Dermis blood vessel endothelial cell (primary cell): ENCODE measurements around the gene COX6A2. TPM values are rescaled to one million over a fixed set of nuclear protein-coding genes. Genes with fewer than 3 reads are reported as not detected.
"Not testable (repeated sequence)": the region's sequence is repeated elsewhere in the genome, so short reads cannot be mapped to it uniquely, and the experiment has no call there.

Experiments
- DNase-seq: peaks from one replicate; pipeline ENCODE4 v3.0.0; 2010
- total RNA-seq: library from RNA; depleted of rRNA; stranded (reverse); fragments of >200 nt; gene quantifications from 2 replicates; pipeline ENCODE4 v1.2.3, GENCODE V29; 2014

The COX6A2 gene
- total RNA-seq, 1 donor from 2014 or later, result not detected

DNA sequence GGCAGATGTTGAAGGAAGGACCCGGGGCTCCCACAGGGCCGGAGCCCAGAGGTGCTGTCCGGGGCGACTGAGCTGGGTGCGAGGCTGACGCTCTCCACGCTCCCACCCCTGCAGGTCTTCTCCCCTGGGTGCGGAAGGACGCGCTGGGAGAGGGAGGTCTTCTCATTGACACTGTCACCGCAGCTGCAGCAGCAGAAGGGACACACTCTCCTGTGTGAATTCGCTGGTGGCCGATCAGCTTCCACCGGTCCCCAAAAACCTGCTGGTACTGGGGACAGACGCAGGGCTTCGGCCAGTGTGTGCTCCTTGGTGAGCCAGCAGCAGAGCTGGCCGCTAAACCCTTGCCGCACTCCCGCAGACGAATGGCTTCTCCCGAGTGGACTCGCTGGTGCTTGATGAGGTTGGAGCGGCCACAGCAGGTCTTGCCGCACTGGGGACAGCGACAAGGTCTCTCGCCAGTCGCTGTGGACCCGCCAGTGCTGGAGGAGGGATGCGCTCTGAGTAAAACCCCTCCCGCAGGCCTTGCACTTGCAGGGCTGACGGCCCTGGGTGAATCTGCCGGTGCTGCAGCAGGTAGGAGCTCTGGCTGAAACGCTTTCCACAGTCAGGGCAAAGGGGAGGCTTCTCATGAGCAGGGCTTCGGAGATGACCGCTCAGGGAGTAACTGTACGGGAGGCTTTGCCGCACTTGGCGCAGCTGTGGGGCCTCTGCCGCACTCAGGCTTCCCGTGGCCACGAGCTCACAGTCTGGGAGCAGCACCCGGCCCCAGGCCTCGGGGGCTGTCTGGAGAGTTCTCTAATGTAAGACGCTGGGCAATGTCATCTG is 8.3 kb upstream of the COX6A2 start:
- DNase-seq, result no peak

DNA sequence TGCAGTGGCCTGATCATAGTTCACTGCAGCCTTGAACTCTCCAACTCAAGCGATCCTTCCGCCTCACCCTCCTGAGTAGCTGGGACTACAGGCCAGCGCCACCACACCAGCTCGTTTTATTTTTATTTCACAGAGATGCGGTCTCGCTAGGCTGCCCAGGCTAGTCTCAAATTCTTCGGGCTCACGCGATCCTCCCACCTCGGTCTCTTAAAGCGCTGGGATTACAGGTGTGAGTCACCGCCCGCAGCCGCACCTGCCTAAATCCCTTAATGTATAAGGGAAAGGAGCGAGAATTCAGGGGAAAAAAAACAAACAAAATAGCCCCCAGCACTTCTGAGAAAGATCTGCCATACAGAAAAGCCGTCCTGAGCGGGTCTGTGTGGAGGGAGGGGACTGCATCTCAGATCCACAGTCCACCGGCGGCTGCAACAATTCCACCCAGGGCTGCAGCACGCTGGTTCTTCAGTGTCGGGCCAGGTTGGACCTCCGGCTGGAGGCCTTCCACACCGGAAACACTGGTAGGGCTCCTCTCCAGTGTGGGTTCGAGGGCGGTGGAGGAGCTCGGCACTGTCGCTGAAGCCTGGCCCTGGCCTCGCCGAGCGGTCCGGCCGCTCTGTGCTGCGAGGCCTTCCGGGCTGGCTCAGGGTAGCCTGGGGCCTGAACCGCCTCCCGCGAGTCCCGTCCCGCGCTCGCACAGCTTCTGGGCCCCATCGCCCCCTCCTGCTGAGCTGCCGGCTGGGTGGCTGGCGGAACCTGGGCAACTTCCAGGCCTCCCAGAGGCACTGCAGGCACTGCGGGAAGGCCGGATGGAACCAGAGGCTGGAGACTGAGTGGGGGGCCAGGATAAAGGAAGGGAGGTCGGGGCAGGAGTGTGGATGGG is 7.4 kb upstream of the COX6A2 start:
- no peak for DNase-seq

DNA sequence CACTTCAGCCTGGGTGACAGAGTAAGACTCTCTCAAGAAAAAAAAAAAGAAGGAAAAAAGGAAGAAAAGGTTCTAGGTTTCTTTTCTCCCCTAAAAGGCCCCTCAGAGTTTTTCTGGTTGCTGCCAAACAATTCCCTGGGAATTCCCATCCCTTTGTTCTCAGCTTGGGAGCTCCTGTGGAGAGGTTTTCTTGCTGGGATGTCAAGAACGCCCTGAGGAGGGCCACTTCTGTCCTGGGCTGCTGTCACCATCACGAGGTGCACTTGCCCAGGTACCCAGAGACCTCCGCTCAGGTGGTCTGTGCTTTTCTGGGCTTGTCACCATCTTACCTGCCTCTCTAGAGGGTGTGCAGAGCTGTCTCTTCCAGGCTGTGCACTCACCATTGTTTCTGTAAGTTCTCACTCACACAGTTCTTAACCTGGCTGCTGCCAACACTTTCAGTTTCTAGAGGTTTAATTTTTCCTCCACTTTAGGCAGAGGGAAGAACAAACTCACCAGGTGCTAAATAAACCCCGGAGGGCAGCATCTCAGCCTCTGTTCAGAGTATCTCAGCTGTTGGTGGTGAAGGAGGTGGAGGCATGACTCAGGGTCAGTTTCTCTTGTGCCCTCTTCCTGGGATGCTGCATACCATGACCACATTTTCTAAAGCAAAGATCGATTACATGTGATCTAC is 2.4 kb upstream of the COX6A2 start:
- no peak for DNase-seq

DNA sequence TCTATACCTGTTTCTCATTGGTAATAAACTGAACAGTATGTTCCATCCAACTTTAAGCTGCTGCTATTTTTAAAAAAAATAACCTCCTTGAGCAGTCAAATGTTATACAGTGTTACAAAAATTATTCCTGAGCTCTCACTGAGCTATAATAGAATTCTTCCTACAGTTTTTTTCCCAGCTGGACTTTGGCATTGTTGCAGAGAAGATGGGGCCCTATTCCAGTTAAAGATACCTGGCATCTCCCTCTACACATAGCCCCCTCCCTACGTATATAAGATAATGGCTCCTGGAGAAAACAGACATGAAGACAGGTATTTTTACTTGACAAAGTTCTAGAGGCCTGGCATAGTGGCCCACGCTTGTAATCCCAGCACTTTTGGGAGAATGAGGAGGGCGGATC is 1.6 kb upstream of the COX6A2 start:
- no peak for DNase-seq

DNA sequence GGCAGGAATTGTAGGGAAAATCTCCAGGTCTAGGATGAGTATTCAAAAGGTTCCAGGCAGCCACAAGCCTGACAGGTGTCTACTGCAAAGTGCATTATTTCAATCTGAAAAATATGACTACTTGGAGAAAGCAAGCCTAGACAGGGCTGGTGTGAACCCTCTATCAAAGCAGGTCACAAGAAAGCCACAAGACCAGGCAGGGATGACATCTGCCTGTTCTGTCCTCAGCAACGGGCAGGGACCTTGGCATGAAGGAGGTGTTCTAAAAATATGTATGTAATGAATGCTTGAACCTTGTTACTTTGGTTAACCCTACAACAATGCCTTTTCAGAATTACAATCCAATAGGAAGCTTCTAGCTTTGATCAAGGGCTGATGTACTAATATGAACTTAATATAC is 1.2 kb upstream of the COX6A2 start:
- DNase-seq, result no peak

DNA sequence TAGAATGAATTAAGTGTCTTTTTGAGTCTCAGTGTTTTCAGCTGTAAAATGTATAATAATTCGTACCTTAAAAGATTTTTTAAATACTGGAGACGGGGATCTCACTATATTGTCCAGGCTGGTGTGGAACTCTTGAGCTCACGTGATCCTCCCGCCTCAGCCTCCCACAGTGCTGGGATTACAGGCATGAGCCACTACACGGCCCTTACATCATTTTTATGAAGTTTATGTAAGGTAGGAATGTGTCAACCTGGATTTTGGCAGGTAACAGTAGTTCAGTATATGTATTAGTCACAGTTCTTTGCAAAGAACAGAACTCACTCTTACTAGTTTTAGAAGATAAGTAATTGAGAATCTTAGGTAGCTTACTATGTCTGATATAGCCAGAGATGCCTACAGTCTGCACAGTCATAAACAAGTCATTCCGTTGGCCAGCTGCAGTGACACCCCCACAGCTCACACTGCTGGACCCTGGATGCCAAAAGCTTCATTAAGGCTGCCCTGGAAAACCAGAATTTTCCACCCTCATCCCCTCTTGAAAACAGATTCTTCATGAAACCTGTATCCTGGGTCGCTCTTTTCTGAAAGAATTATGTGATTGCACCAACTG is 583 bp upstream of the COX6A2 start:
- DNase-seq, result no peak

DNA sequence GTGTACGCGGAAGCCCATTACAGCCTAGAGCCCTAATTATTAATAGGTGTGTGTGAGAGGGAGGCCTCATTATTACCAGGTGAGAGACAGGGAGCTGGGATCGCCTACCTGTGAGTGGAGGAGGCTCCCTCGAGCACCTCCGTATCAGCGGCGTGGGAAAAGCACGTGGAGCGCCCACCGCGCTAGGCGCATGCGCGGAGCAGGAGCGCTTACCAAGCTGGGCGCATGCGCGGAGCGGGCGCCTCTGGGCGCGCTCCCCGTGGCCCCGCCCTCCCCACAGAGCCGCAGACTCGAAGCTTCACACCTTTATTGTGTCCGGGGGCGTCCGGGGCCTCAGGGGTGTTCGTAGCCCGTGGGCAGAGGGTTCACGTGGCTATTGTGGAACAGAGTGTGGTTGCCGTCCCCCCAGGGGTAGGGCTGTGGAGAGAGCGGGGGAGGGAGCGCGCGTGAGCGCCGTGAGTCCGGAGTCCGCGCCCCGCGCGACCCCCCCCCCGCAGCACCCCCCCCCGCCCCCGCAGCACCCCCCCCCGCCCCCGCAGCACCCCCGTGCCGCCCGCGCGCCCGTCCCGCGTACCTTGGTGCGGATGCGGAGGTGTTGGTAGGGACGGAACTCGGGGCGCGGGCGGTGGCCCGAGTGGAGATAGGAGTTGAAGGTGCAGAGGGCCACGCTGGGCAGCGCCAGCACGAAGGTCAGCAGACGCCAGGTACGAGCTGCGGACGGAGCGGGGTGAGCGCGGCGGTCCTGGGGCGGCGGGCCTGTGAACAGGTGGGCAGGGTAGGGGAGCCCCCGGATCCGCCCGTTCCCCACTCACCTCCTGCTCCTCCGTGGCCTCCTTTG is 500 bp downstream of the COX6A2 start:
- DNase-seq, result peak; percentile 26

DNA sequence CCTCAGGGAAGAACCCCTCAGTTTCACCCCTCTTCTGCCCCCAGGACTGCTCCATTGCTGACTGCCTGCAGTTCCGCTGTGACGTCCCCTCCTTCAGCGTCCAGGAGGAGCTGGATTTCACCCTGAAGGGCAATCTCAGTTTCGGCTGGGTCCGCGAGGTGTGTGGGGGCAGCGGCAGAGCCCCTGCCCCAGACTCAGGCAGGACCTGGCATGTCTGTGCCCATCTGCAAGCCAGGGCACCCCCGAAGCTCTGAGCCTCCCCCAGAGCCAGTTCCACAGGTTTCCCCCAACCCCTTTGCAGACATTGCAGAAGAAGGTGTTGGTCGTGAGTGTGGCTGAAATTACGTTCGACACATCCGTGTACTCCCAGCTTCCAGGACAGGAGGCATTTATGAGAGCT is 4.4 kb downstream of the COX6A2 start:
- DNase-seq, result no peak

DNA sequence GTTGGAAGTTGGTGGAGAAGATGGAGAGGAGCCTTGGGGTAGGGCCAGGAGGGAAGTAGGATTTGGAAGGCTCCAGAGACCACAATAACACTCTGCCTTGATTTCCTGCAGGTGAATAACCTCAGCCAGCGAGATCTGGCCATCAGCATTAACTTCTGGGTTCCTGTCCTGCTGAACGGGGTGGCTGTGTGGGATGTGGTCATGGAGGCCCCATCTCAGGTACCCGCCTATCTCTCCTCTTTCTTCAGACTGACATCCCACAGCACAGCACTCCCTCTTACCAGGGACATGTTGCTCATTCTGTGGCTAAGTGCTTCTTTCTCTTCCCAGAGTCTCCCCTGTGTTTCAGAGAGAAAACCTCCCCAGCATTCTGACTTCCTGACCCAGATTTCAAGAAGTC is 4.9 kb downstream of the COX6A2 start:
- DNase-seq, result no peak

DNA sequence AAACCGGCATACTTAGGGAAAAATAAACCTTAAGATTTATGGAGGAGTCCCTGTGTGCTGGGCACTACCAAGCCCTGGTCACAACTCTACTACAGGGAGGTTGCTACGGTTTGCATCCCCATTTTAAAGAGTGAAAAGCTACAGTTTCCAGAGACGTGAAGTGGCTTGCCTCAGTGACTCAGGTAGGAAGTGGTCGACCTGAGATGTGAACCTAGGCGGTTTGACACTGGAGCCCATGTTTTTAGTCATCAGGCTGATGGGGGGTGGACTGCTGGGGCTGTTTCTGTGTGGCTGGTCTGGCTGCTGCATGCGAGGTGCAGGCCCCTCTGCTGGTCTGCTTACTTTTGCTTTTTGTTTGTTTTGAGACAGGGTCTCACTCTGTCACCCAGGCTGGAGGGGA is 6.6 kb downstream of the COX6A2 start:
- DNase-seq, result no peak

DNA sequence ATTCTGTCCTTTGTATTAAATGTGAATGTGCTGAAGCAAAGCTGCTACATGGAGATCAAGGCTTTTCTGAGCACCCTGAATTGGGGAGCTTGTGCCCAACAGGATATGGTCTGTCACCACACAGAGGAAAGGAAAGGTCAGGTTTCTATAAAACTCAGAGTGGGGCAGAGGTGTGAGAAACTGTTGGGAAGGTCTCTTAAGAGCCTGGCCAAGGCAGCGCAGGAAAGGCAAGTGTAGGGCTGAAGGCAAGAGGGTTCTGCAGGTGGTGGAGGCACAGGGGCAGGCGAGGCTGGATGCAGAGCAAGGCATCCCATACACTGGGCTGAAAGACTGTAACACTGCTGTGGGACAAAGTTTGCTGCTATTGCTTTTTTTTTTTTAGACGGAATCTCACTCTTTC is 8.1 kb downstream of the COX6A2 start:
- no peak for DNase-seq

DNA sequence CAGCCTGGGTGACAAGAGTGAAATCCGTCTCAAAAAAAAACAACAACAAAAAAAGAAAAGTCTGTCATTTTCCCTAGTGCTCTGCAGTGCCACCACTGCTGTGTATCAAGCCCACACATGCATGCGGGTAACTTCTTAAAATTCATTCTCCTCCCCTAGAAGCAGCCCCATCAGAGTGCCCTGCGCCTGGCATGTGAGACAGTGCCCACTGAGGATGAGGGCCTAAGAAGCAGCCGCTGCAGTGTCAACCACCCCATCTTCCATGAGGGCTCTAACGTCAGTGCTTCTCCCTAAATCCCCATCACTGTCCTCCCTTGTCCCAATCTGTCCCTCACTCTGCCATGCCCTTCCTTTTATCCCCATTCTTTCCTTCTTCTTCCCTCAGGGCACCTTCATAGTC is 10.2 kb downstream of the COX6A2 start:
- DNase-seq, result no peak

DNA sequence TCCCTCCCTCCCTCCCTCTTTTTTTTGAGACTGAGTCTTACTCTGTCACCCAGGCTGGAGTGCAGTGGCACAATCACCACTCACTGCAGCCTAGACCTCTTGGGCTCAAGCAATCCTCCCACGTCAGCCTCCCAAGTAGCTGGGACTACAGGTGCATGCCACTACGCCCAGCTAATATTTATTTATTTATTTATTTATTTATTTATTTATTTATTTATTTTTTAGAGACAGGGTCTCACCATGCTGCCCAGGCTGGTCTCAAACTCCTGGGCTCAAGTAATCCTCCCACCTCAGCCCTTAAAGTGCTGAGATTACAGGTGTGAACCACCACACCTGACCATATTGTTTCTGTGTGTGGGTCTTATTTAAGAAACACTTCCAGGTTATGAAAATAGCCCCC is 11.1 kb downstream of the COX6A2 start:
- not testable (repeated sequence) for DNase-seq

DNA sequence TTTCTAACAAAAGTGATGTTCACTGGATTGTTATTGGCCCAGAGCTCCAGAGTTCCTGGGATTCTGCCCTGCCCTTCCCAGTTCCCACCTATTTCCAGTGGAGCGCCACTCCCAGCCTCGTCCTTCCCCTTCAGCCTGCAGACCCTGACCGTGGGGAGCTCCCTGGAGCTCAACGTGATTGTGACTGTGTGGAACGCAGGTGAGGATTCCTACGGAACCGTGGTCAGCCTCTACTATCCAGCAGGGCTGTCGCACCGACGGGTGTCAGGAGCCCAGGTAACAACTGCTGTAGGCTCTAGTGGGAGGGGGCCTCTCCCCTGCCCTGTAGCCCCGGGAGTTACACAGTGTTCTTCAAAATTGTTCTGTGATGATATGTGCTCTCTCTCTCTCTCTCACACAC is 11.8 kb downstream of the COX6A2 start:
- DNase-seq, result no peak

DNA sequence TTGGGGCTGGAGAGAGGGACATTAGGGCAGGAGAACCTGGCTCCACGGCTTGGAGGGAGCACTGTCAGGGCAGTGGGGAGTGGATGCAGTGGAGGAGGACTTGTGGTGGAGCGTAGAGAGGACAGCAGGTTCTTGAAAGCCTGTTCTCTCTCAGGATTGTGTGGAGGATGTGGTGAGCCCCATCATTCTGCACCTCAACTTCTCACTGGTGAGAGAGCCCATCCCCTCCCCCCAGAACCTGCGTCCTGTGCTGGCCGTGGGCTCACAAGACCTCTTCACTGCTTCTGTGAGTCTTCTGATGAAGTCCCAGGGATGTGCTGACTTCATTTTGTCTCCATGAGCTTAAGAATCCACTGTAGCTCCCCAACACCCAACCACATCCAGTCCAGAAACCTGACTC is 13.5 kb downstream of the COX6A2 start:
- DNase-seq, result no peak

DNA sequence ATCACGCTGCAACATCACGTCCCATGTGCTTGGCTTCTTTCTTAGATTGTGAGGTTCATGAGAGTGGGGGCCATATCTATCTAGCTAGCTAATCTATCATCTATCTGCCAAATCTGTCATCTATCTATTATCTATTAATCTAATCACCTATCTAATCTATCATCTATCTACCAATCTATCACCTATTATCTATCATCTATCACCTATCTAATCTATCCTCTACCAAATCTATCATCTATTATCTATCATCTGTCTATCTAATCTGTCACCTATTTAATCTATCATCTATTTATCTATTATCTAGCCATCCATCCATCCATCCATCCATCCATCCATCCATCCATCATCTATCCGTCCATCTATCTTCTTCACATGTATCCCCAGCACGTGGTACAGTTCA is 14.2 kb downstream of the COX6A2 start:
- DNase-seq, result no peak

DNA sequence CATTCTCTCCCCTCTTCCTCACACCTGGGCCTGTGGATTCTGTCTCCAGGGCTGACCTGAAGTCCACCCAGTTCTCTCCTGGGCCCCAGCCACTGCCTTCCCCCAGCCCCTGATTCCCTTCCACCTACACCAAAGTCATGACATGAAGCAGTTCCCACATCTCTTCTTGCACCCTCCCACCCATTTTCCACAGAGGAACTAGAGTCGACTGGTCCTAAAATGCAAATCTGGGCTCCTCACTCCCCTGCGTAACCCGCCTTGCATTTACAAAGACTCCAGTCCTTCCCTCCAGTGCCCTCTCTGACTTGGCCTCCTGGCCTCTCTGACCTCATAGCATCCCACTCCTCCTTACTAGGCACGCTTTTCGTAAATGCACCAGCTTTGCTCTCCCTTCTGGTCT is 14.8 kb downstream of the COX6A2 start:
- no peak for DNase-seq

DNA sequence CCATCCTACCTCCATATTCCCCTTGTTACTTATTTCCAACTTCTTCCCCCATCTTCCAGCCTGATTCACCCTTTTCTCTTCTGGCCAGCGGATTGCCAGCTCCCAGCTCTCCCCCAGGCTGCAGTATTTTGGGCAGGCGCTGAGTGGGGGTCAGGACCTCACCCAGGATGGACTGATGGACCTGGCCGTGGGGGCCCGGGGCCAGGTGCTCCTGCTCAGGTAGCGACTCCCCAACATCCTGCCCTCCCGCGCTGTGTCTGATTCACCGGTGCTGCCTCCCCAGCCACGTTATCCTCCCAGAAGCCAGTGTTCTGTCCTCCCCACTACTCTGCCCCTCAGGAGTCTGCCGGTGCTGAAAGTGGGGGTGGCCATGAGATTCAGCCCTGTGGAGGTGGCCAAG is 15.4 kb downstream of the COX6A2 start:
- no peak for DNase-seq

DNA sequence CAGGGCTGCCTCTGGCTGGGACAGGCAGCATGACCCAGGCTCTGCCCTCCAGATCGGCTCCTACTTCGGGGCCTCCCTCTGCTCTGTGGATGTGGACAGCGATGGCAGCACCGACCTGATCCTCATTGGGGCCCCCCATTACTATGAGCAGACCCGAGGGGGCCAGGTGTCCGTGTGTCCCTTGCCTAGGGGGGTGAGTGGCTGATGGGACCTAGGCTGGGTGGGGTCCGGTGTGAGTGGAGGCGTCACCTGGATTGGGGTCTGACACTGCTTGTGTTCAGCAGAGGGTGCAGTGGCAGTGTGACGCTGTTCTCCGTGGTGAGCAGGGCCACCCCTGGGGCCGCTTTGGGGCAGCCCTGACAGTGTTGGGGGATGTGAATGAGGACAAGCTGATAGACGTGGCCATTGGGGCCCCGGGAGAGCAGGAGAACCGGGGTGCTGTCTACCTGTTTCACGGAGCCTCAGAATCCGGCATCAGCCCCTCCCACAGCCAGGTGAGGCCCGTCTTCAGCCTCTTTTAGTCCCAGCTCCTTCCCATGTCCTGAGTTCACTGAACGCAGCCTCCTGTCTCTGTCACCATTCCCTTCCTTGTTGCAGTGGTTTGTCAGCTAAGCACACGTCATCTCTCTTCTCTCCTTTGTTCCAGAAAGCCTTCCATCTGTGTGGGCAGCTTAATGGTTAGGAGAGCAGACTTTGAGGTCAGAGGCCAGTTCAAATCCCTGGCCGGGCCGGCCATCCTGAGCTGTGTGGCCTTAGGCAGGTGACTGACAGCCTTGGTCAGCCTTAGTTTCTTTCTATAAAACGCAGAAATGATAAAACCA is 16.9 kb downstream of the COX6A2 start:
- DNase-seq, result no peak

DNA sequence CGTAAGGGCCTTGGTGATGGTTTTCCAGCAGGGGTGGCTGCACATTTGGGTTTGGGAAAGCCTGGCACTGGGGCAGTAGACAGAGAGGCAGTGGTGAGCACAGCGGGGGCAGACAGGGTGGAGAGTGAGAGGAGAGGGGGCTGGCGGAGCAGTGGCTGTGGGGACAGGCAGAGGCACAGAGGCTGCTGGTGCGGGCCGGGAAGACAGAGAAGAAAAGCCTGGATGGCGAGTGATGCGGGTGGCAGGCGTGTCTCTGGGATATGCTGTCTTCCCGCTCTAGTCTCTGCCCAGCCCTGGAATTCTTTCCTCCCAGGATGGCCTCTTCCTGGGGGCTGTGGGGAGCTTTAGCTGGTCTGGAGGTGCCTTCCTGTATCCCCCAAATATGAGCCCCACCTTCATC is 18.1 kb downstream of the COX6A2 start:
- DNase-seq, result no peak

DNA sequence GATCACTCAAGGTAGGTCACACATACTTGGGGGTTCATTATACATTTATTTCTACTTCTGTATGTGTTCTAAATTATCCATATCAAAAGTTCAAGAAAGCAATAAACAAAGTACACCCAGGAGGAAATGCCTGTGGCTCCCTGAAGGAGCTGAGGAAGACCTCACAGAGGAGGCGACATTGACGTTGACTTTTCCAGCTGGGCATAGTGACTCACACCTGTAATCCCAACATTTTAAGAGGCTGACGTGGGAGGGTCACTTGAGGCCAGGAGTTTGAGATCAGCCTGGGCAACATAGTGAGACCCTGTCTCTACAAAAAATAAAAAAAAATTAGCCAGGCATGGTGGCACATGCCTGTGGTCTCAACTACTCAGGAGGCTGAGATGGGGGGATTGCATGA is 18.7 kb downstream of the COX6A2 start:
- DNase-seq, result peak; percentile 6
